GM04504 (cell line): ENCODE data around the gene DMRTC2.
"Not testable (repeated sequence)": the region's sequence is repeated elsewhere in the genome, so short reads cannot be mapped to it uniquely, and the experiment has no call there.

ENCODE experiments used
- DNase-seq: peaks from one replicate; pipeline ENCODE4 v3.0.0-alpha.2; 2012; ENCODE audit warnings: low read depth

DMRTC2 gene

GRCh38 chr19:41871573-41872383, 26.9 kb downstream of the DMRTC2 start:
- no peak for DNase-seq

GRCh38 chr19:41872384-41872774, 27.5 kb downstream of the DMRTC2 start:
- no peak for DNase-seq

GRCh38 chr19:41872775-41873647, 28.2 kb downstream of the DMRTC2 start:
- no peak for DNase-seq

GRCh38 chr19:41875973-41876372, 31.1 kb downstream of the DMRTC2 start:
- DNase-seq = not testable (repeated sequence)

GRCh38 chr19:41876847-41877832, 32.3 kb downstream of the DMRTC2 start, which contains the start of gene CD79A:
CD79A (plus strand) TSS chr19:41877279; CDS start chr19:41877305, 26 bp downstream.
- DNase-seq = no peak

GRCh38 chr19:41877916-41878905, 33.4 kb downstream of the DMRTC2 start:
- DNase-seq = no peak

- no peak for DNase-seq
Observed at GRCh38 chr19:41879080-41879479, 34.2 kb downstream of the DMRTC2 start.

GRCh38 chr19:41879670-41880328, 35.0 kb downstream of the DMRTC2 start:
- DNase-seq = no peak

- DNase-seq = no peak
Observed at GRCh38 chr19:41880329-41880708, 35.5 kb downstream of the DMRTC2 start.

- no peak for DNase-seq
Observed at GRCh38 chr19:41882568-41883462, 38.0 kb downstream of the DMRTC2 start, which contains the start of gene ARHGEF1. ARHGEF1 (plus strand) TSS chr19:41883184; CDS start chr19:41888083, 4,899 bp downstream.

- no peak for DNase-seq
Observed at GRCh38 chr19:41883463-41883820, 38.6 kb downstream of the DMRTC2 start.

GRCh38 chr19:41883821-41884733, 39.2 kb downstream of the DMRTC2 start:
- DNase-seq = peak; percentile 90

- no peak for DNase-seq
Observed at GRCh38 chr19:41886761-41887710, 42.2 kb downstream of the DMRTC2 start.

GRCh38 chr19:41887711-41888382, 43.0 kb downstream of the DMRTC2 start:
- DNase-seq = no peak

- no peak for DNase-seq
Observed at GRCh38 chr19:41888926-41889325, 44.1 kb downstream of the DMRTC2 start.

- no peak for DNase-seq
Observed at GRCh38 chr19:41889896-41890295, 45.1 kb downstream of the DMRTC2 start.
